KMS-11 (cell line): ENCODE data around the gene UMAD1.

Experiments used
- H2AFZ ChIP-seq: fragments of 200-600 bp; sonication (generic); 2 replicates; pipeline ENCODE4 v1.6.1; 2016; ENCODE audit warnings: antibody characterized with exemption, mixed run types, low read depth
- H3K27ac ChIP-seq: fragments of 200-600 bp; sonication (generic); 2 replicates; pipeline ENCODE4 v1.6.1; 2016; ENCODE audit warnings: mild to moderate bottlenecking, mixed run types
- H3K27me3 ChIP-seq: fragments of 200-600 bp; sonication (generic); 2 replicates; pipeline ENCODE4 v1.6.1; 2017; ENCODE audit warnings: mild to moderate bottlenecking, low read depth, mixed run types, moderate library complexity; ENCODE audit not compliant: insufficient read depth
- H3K36me3 ChIP-seq: fragments of 200-600 bp; sonication (generic); 2 replicates; pipeline ENCODE4 v1.6.1; 2017; ENCODE audit warnings: mild to moderate bottlenecking, mixed run types; ENCODE audit not compliant: insufficient read depth
- H3K4me1 ChIP-seq: fragments of 200-600 bp; sonication (generic); 2 replicates; pipeline ENCODE4 v1.6.1; 2016; ENCODE audit warnings: mild to moderate bottlenecking, low read depth, mixed run types; ENCODE audit not compliant: poor library complexity, severe bottlenecking
- H3K4me2 ChIP-seq: fragments of 200-600 bp; sonication (generic); 2 replicates; pipeline ENCODE4 v1.7.0; 2016; ENCODE audit warnings: mild to moderate bottlenecking, mixed run types
- H3K4me3 ChIP-seq: fragments of 200-600 bp; sonication (generic); IDR thresholded peaks from 2 replicates; pipeline ENCODE4 v1.6.1; 2017; ENCODE audit warnings: low read depth, low read length, mixed read lengths; ENCODE audit not compliant: insufficient read depth
- H3K79me2 ChIP-seq: fragments of 200-600 bp; sonication (generic); 2 replicates; pipeline ENCODE4 v1.6.1; 2016; ENCODE audit warnings: low read depth, mixed run types; ENCODE audit not compliant: insufficient read depth
- H3K9ac ChIP-seq: fragments of 200-600 bp; sonication (generic); 2 replicates; pipeline ENCODE4 v1.6.1; 2016; ENCODE audit warnings: mild to moderate bottlenecking, mixed run types
- H4K20me1 ChIP-seq: fragments of 200-600 bp; sonication (generic); 2 replicates; pipeline ENCODE4 v1.6.1; 2016; ENCODE audit warnings: mild to moderate bottlenecking, mixed run types; ENCODE audit not compliant: insufficient read depth
- CTCF ChIP-seq: fragments of 200-600 bp; sonication (generic); conservative IDR thresholded peaks from 2 replicates; pipeline ENCODE4 v1.6.1; 2017; ENCODE audit warnings: low read depth, mild to moderate bottlenecking, antibody characterized with exemption, low read length, moderate library complexity, mixed read lengths

The UMAD1 gene

GRCh38 chr7:7707806-7708205 lies 67.3 kb downstream of the UMAD1 start:
- H3K4me1 ChIP-seq: peaks cover 4% of the 10 kb centered on the region
- no peaks in the 10 kb centered on the region for H3K27me3 ChIP-seq
- no peaks in the 10 kb centered on the region for H3K79me2 ChIP-seq
- no peaks in the 10 kb centered on the region for H3K36me3 ChIP-seq
- no peak for TF ChIP-seq CTCF
- H4K20me1 ChIP-seq: no peaks in the 10 kb centered on the region
- no peak overlapping the region for H3K4me3 ChIP-seq
- no peak overlapping the region for H2AFZ ChIP-seq
- no peak overlapping the region for H3K4me2 ChIP-seq
- no peak overlapping the region for H3K27ac ChIP-seq
- H3K9ac ChIP-seq: no peak overlapping the region

- no peak overlapping the region for H2AFZ ChIP-seq
- no peak overlapping the region for H3K4me3 ChIP-seq
- H3K9ac ChIP-seq: no peak overlapping the region
- no peak overlapping the region for H3K4me2 ChIP-seq
- H4K20me1 ChIP-seq: no peaks in the 10 kb centered on the region
- H3K36me3 ChIP-seq: no peaks in the 10 kb centered on the region
- peaks cover 13% of the 10 kb centered on the region for H3K4me1 ChIP-seq
- no peak for TF ChIP-seq CTCF
- H3K27me3 ChIP-seq: no peaks in the 10 kb centered on the region
- no peak overlapping the region for H3K27ac ChIP-seq
- H3K79me2 ChIP-seq: no peaks in the 10 kb centered on the region
These were observed 68.7 kb downstream of the UMAD1 start for GRCh38 chr7:7709291-7709690.

GRCh38 chr7:7710469-7710868 lies 69.9 kb downstream of the UMAD1 start:
- no peak overlapping the region for H3K4me2 ChIP-seq
- H3K36me3 ChIP-seq: no peaks in the 10 kb centered on the region
- TF ChIP-seq CTCF: no peak
- H3K4me1 ChIP-seq: peaks cover 13% of the 10 kb centered on the region
- H3K79me2 ChIP-seq: no peaks in the 10 kb centered on the region
- H3K4me3 ChIP-seq: no peak overlapping the region
- no peak overlapping the region for H2AFZ ChIP-seq
- H3K9ac ChIP-seq: no peak overlapping the region
- H3K27me3 ChIP-seq: no peaks in the 10 kb centered on the region
- no peaks in the 10 kb centered on the region for H4K20me1 ChIP-seq
- H3K27ac ChIP-seq: no peak overlapping the region

GRCh38 chr7:7713730-7714129 lies 73.2 kb downstream of the UMAD1 start:
- Histone ChIP-seq H3K27me3 (no peaks in the 10 kb centered on the region), H3K36me3 (no peaks in the 10 kb centered on the region), H3K27ac (no peak overlapping the region), H2AFZ (no peak overlapping the region), H3K4me1 (peaks cover 28% of the 10 kb centered on the region), H3K79me2 (no peaks in the 10 kb centered on the region), H3K4me3 (no peak overlapping the region), H3K4me2 (no peak overlapping the region), H3K9ac (no peak overlapping the region), H4K20me1 (no peaks in the 10 kb centered on the region)
- TF ChIP-seq CTCF: no peak
